Testis (tissue), 3 donors: Measurements from ENCODE around the gene CACNA1S. TPM values are rescaled to one million over a fixed set of nuclear protein-coding genes. Genes with fewer than 3 reads are reported as not detected.

Source experiments
- DNase-seq: peaks from one replicate; pipeline ENCODE4 v3.0.0-alpha.2; 2019
- H3K27ac ChIP-seq, 2 donors: fragments of 200-600 bp; sonication (generic); one replicate each; pipeline ENCODE4 v1.5.1; 2019
- H3K27me3 ChIP-seq: fragments of 200-600 bp; sonication (generic); one replicate; pipeline ENCODE4 v1.5.1; 2019
- H3K36me3 ChIP-seq: fragments of 200-600 bp; sonication (generic); one replicate; pipeline ENCODE4 v1.5.1; 2017; ENCODE audit warnings: low read depth; ENCODE audit errors: missing control alignments
- H3K4me1 ChIP-seq: fragments of 200-600 bp; sonication (generic); one replicate; pipeline ENCODE4 v1.5.1; 2019
- H3K4me3 ChIP-seq, 2 donors: fragments of 200-600 bp; sonication (generic); one replicate each; pipeline ENCODE4 v1.5.1; 2017 to 2019
- H3K9me3 ChIP-seq: fragments of 200-600 bp; sonication (generic); one replicate; pipeline ENCODE4 v1.5.1; 2017
- POLR2A ChIP-seq: fragments of 450-650 bp; IDR thresholded peaks from one replicate; pipeline ENCODE4 v1.6.1; 2017; ENCODE audit warnings: antibody characterized with exemption, mild to moderate bottlenecking, moderate library complexity
- WGBS, 2 donors: methylation state at CpG; one replicate each; pipeline ENCODE4 v1.1.5; 2018; 5-methylcytosine and 5-hydroxymethylcytosine counted together
- intact Hi-C: fragments of 100-400 bp; cut with DNase I; formaldehyde crosslinking; loops from one replicate; pipeline ENCODE4 v1.15.1; 2023; ENCODE audit warnings: low total_unique reads
- polyA plus RNA-seq: library from polyadenylated mRNA; stranded (reverse); fragments of 350-450 nt; fragmentation: Illumina TruSeq; extraction: RNeasy Lipid Tissue Mini Kit (QIAGEN cat#74804); gene quantifications from one replicate; pipeline ENCODE4 v1.2.3, GENCODE V29; 2014; ENCODE audit warnings: low read depth, low replicate concordance; ENCODE audit not compliant: insufficient read depth
- total RNA-seq, 2 donors: library from RNA; depleted of rRNA; stranded (reverse); fragments of >200 nt; gene quantifications; one replicate each; pipeline ENCODE4 v1.2.3, GENCODE V29; 2016
- TF ChIP-seq, protein P1 (sequence below), 3 experiments: fragments of 450-650 bp in 2 of 3; fragments of 200-600 bp in 1 of 3; sonication (generic) in 1 of 3; IDR thresholded peaks; one replicate each; pipeline ENCODE4 v1.5.1; 2016 to 2019; ENCODE audit warnings: antibody characterized with exemption in 3 of 3, mild to moderate bottlenecking in 2 of 3, moderate library complexity in 1 of 3

CACNA1S gene
- total and polyA plus RNA-seq, 3 donors from 2014 or later: 0.08 to 0.87 (median 0.12) TPM

- 86 to 90% methylated on average over 5 of the region's 5 CpGs for WGBS, 2 donors
- no peak for DNase-seq
- H3K27me3 ChIP-seq: no peaks in the 10 kb centered on the region
- no peak for TF ChIP-seq POLR2A
- TF ChIP-seq, protein P1, sequence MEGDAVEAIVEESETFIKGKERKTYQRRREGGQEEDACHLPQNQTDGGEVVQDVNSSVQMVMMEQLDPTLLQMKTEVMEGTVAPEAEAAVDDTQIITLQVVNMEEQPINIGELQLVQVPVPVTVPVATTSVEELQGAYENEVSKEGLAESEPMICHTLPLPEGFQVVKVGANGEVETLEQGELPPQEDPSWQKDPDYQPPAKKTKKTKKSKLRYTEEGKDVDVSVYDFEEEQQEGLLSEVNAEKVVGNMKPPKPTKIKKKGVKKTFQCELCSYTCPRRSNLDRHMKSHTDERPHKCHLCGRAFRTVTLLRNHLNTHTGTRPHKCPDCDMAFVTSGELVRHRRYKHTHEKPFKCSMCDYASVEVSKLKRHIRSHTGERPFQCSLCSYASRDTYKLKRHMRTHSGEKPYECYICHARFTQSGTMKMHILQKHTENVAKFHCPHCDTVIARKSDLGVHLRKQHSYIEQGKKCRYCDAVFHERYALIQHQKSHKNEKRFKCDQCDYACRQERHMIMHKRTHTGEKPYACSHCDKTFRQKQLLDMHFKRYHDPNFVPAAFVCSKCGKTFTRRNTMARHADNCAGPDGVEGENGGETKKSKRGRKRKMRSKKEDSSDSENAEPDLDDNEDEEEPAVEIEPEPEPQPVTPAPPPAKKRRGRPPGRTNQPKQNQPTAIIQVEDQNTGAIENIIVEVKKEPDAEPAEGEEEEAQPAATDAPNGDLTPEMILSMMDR (IDR thresholded peaks at IDR 0.05): no peak
- peaks cover 7% of the 10 kb centered on the region for H3K4me1 ChIP-seq
- intact Hi-C loops: loop anchor here (5.0 kb wide), 1 partner anchor 283 kb away; no protein-coding TSS in a partner anchor
- H3K9me3 ChIP-seq: no peaks in the 10 kb centered on the region
- no peaks in the 10 kb centered on the region for H3K36me3 ChIP-seq
- H3K27ac ChIP-seq: no peak overlapping the region
- no peak overlapping the region for H3K4me3 ChIP-seq
Measured at GRCh38 chr1:201089596-201089995, 22.6 kb downstream of the CACNA1S start.

DNA sequence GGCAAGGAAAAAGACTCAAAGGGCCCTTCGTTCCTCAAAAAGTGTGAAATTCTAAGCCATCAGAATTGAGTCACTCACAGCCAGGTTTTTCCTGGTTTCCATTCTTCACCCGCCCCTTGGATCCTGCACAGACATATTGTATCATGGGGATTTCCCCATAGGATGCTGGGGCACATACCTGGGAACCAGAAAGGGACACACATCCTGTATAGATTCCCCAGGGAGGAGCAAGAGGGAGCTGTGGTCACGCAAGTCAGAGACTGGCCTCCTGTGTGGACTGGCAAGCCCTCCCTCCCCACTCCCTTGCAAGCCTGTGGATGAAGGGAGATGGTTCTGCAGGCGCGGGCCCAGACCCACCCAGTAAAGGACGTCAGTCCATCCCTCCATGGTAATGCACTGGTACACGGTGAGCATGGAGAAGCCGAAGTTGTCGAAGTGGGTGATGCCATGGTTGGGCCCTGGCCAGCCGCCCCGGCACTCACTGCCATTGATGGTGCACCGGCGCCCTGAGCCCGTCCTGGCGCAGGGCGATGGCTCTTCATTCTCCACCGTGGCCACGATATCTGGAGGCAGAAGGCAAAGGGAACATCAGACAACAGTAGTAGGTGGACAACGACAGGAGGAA lies 23.2 kb downstream of the CACNA1S start:
- Histone ChIP-seq H3K27me3 (no peaks in the 10 kb centered on the region), H3K36me3 (no peaks in the 10 kb centered on the region), H3K4me3 (no peak overlapping the region), H3K27ac (no peak overlapping the region), H3K4me1 (peaks cover 7% of the 10 kb centered on the region), H3K9me3 (no peaks in the 10 kb centered on the region)
- 97% methylated on average over 14 to 19 of the region's 19 CpGs for WGBS, 2 donors
- TF ChIP-seq POLR2A: no peak
- TF ChIP-seq, protein P1 (IDR thresholded peaks at IDR 0.05): no peak
- intact Hi-C loops: loop anchor here (5.0 kb wide), 1 partner anchor 283 kb away; no protein-coding TSS in a partner anchor
- no peak for DNase-seq

DNA sequence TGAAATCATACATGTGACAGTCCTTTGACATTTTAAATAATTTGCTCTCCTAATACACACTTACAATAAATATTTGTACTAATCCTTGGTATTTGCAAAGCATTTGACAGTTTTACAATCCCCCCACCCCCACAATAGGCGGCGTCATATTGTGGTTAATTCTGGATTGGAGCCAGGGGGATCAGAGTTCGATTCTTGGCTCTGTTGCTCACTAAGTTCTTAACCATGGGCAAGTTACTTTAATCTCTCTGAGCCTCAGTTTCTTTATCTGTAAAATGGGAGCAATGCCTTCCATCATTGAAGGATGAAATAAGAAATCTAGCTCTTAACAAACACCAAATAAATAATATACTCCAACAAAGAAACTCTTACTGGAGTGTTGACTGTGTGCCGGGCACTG lies 23.8 kb downstream of the CACNA1S start:
- H3K27me3 ChIP-seq: no peaks in the 10 kb centered on the region
- peaks cover 7% of the 10 kb centered on the region for H3K4me1 ChIP-seq
- WGBS, 2 donors: 87 to 89% methylated on average over 4 of the region's 4 CpGs
- H3K27ac ChIP-seq: no peak overlapping the region
- H3K9me3 ChIP-seq: no peaks in the 10 kb centered on the region
- no peaks in the 10 kb centered on the region for H3K36me3 ChIP-seq
- TF ChIP-seq POLR2A: no peak
- TF ChIP-seq, protein P1 (IDR thresholded peaks at IDR 0.05): no peak
- intact Hi-C loops: loop anchor here (5.0 kb wide), 1 partner anchor 284 kb away; no protein-coding TSS in a partner anchor
- DNase-seq: no peak
- H3K4me3 ChIP-seq: no peak overlapping the region

- no peaks in the 10 kb centered on the region for H3K27me3 ChIP-seq
- no peak overlapping the region for H3K27ac ChIP-seq
- TF ChIP-seq, protein P1 (IDR thresholded peaks at IDR 0.05): peak; percentile 33 to 62 (median 35)
- no peak for TF ChIP-seq POLR2A
- H3K36me3 ChIP-seq: no peaks in the 10 kb centered on the region
- no peak overlapping the region for H3K4me3 ChIP-seq
- intact Hi-C loops: loop anchor here (5.0 kb wide), 1 partner anchor 286 kb away; no protein-coding TSS in a partner anchor
- no peaks in the 10 kb centered on the region for H3K9me3 ChIP-seq
- WGBS, 2 donors: 81 to 84% methylated on average over 11 to 12 of the region's 12 CpGs
- peak; percentile 80 for DNase-seq
- H3K4me1 ChIP-seq: no peaks in the 10 kb centered on the region
Measured at GRCh38 chr1:201085902-201086735, 26.1 kb downstream of the CACNA1S start.
